HG02973 (cell line): Measurements from ENCODE around the gene WDR88.

Experiments used
- ATAC-seq: cut with Tn5 transposase; IDR thresholded peaks from one replicate; pipeline ENCODE4 v1.9.1; 2021; ENCODE audit warnings: moderate library complexity; ENCODE audit not compliant: unreplicated experiment

Gene WDR88, protein sequence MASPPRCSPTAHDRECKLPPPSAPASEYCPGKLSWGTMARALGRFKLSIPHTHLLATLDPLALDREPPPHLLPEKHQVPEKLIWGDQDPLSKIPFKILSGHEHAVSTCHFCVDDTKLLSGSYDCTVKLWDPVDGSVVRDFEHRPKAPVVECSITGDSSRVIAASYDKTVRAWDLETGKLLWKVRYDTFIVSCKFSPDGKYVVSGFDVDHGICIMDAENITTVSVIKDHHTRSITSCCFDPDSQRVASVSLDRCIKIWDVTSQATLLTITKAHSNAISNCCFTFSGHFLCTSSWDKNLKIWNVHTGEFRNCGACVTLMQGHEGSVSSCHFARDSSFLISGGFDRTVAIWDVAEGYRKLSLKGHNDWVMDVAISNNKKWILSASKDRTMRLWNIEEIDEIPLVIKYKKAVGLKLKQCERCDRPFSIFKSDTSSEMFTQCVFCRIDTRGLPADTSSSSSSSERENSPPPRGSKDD

DNA sequence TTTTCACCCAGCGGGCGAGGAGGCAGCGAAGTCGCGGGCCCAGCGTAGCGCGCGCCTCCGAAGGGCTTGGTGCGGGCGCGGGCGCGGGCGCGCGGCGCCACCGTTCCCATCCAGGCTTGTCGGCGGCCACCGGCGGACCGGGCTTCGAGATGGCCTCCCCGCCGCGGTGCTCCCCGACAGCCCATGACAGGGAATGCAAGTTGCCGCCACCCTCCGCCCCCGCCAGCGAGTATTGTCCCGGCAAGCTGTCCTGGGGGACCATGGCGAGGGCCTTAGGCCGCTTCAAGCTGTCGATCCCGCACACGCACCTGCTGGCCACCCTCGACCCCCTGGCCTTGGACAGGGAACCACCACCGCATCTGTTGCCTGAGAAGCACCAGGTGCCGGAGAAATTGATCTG is at the start of gene WDR88:
Gene WDR88, plus strand, starts transcription at position 94 of the 400 bp plus-strand sequence. Its CDS starts 56 bp downstream, at position 150.
- no peak for ATAC-seq

DNA sequence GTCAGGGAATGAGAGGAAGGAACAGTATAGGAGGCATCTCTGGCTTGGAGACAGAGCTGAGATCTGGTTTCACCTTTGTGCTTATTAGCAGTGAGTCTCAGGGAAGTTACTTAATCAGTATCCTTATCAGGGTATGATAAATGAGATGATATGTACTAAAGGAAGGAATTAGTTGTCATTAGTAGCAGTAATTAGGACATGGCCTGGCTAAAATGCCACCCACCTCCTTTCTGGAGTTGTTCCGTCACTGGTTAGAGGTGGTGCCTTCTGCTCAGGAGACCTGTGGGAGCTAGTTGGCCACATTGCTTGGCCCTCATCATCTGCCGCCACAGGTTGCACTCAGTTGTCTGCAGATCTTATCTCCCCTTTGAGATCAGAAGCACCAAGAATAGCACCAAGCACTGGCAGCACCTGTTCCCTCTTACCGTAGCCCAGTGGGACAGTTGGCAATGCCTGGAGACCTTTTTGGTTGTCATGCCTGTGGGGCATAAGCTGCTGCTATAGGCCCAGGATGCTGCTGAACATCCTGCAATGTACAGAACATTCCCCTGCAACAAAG is 46.3 kb upstream of the WDR88 start:
- no peak for ATAC-seq

DNA sequence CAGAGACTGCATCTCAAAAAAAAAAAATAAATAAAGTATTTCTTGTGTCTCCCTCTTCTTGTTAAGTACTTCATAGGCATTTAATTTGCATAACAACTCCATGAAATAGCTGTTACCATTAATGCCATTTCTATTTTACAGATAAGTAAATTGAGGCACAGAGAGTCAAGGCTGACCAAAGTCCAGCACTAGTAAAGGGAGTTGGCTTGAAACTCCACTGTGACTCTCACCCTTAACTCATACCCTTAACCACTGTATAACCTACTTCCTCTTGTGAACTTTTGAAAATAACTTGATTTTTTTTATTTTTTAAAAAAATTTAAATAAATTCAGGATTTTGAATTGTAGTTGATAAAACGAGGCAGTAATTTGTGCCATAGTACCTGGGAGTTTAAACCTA is 45.0 kb upstream of the WDR88 start:
- ATAC-seq: no peak

DNA sequence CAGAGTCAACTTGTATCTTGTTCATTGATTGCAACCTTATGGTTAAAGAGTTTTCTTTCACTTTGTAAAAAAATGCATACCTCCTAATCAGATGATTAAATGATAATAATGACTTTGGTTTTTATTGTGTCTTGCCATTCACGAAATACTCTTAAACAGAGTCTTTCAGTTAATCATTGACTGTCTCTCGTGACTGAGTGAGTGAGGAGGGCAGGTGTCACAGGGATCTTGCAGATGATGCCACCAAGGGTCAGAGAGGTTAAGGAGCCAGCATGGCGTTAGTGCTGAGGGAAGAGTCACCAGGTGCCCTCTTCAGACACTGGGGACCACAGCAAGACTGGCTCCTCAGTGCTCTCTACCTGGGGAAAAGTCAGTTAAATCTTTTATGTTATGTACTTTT is 42.9 kb upstream of the WDR88 start:
- ATAC-seq: no peak

DNA sequence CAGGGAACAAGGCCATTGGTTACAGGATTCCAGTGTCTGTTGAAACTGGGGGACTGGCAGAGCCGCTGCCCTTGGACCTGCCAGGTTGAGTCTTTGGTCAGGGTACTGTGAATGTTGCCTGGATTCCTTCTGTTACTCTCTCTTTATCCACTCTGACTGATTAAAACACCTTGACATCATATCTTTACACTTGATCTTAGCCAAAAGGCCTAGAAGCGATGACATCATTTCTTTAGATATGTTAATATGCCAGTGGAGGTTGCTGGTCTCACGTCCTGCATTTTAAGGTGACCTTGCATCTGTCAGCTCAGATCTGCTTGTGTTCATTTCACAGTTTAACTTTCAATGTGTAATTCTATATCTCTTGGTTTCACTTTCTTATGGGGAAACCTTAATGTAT is 41.7 kb upstream of the WDR88 start:
- ATAC-seq: no peak

DNA sequence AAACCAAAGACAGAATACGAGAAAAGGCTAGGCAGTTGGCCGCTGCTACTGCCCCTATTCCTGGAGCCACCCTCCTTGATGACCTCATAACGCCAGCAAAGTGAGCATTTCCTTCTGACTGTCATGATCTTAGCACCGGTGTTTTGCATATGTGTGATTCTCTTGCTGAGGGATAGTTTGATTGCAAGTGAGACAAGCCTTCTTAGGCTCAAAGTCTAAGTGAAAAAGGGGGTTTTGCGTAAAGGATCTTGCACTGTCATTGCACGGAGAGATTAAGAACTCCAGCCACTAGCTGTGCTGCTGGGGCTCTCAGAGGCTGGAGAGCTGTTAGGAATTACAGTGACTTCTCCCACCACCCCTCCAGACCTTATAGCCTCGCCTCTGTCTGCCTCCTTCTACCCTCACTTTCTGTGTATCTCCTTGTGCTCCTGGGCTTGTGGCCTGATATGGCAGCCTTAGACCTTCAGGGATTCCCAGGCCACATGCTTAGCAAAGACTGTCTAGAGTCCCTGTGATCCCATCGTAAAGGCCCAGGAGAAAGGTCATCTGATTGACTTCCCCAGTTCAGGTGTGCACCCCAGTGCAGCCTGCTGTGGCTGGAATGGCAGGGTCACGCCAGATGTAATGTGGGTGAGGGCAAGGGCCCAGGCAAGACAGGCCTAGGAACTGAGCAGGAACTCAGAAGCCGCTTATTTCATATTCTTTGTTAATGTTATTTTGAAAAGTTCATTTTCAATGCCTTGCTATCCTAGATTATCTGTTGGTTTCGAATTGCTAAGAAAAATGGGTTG is 38.3 kb upstream of the WDR88 start:
- ATAC-seq: no peak

DNA sequence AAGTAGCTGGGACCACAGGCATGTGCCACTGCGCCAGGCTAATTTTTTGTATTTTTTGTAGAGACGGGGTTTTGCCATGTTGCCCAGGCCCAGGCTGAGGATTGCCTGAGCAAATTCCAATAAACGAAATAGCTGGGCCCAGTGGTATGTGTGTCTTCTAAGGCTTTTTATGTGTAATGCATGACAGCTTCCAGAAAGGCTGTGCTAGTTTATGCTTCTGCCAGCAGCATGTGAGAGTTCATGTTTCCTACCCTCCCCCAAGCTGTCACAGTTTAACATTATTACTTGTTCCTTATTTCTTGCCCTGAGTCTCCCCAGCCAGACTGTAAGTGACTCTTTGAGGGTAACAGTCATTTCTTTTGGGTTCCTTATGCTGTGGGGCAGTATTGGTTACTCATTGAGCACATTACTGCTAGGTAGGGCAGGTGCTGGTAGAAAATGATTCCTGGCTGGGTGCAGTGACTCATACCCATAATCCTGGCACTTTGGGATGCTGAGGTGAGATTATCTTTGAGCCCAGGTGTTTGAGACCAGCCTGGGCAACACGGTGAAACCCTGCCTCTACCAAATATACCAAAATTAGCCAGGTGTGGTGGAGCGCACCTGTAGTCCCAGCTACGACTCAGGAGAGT is 37.4 kb upstream of the WDR88 start:
- no peak for ATAC-seq

DNA sequence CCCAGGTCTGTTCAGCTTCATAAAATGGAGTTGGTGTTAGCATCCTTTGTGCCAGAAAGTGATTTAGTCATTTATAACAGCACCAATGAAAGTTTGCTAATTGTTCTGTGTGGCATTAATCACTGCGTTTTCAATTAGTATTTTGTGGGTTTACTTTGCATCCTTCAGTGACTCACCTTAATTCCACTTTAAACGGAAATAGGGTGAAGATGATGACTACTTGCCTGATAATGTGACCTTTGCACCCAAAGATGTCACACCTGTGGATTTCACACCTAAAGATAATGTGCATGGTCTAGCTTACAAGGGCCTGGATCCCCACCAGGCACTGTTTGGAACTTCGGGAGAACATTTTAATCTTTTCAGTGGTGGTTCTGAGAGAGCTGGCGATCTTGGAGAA is 35.9 kb upstream of the WDR88 start:
- ATAC-seq: no peak

DNA sequence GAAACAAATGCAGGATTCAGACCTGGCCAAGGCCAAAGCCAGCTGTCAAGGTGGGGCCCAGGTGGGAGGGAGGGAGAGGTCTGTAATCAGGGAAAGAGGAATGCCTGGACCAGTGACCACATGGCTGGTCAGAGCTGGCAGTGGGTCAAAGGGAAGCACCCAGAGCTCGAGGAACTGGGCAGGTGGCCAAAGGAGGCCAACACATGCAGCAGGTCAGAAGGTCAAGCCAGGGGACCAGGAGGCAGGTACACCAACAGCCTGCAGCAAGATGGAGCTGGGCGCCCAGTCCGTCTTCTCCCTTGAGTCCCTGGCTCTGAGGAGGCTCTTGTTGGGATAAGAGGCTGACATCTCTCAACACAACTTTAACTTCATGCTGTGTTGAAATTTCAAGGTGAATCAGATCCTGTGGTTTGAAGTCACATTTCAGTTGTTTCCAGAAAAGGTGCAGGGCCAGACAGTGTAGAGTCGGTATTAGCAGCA is 33.8 kb upstream of the WDR88 start:
- no peak for ATAC-seq

DNA sequence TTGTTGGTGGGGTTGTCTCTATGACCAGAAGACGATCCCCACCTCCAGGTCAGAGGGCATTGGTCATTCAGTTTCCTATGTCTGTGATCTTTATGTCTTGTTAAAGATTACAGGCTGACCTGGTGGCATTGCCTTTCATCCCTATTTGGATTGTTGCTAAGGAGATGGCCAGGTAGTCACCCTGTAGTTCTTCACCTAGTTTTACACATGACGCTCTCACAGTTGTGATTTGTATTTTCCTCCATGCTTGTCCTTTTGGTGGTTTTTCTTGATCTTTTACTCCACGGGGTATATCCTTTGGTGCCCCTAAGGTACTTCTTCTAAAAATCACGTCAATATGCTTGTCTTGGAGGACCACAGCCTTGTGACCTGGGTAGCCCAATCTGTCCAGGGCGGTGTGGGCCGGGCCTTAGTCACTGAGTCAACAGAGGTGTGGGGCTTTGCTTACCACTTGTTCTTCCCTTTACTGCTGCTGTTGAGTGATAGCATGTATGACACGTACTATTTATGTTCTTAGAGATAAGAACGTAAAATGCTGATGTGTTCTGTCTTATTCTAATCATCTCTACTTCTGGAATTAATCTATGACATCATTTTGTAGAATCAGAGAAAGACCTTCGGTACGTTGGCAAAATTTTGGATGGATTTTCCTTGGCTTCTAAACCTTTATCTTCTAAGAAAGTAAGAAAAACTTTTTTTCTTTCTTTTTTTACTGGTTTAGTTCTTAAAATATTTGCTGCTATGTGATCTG is 30.8 kb upstream of the WDR88 start:
- no peak for ATAC-seq

DNA sequence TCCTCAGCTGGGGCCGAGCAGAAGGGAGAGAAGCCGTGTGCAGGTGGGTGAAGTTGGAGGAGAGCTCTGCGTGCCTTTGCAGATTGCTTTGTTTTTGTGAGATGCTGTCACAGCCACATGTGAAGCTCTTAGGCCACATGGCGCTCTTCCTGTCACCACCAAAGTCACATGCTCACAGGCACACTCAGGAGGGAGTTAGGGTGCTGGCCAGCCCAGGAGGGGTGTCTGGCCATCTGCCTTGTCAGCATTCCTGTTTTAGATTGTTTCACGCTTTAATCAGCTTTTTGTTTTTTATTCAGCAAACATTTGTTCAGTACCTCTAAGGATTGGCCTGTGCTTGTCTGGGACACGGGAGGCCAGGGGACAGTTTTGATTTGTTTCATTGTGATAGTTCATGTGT is 29.0 kb upstream of the WDR88 start:
- ATAC-seq: no peak

DNA sequence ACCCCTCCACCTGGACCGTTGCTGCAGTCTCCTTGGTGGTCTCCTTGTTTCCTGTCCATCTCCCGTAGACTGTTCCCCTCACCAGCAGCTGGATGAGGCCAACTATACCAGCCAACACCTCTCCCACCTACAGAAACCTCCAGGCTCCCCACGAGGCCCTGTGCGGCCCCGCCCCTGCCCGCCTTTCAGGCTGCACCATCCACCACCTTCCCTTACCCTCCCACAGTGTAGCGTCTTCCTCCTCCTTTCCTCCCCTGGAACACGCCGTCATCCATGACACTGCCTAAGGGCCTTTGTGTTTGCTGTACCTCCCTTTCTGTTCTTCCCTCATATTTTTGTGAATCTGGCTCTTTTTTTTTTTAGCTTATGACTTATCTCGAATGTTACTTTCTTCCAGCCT is 23.8 kb upstream of the WDR88 start:
- ATAC-seq: no peak

DNA sequence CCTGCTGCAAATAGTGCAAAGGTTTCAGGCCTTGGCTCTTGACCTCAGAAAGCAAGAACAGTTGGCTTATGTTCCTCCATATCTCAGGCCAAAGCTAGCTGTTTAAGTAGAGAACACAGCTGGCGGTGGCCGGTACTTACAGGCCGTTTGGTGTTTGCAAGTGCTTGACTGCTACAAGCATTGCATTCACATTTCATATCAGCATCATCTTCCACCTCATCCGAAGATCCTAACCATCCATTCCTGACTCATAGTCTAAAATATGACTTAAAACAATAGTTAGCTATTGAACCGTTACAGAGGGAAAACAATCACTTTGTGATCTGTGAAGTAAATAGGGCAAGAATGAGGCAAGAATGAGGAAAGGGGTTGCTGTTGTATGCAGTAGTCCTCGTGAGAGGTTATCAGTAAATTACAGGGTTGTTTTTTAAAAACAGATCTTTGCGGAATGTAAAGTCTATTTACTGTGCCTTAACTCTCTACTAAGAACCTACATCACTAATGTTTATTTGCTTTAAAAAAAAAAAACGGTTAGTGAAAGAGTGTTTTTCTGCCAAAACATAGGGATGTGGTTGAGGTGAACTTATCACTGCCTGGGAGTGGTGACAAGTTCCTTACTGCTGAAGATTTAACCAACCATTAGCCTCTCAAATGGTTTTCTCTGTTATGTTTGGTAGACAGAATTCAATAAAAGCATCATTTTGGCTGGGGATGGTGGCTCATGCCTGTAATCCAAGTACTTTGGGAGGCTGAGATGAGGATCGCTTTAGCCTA is 21.6 kb upstream of the WDR88 start:
- no peak for ATAC-seq

DNA sequence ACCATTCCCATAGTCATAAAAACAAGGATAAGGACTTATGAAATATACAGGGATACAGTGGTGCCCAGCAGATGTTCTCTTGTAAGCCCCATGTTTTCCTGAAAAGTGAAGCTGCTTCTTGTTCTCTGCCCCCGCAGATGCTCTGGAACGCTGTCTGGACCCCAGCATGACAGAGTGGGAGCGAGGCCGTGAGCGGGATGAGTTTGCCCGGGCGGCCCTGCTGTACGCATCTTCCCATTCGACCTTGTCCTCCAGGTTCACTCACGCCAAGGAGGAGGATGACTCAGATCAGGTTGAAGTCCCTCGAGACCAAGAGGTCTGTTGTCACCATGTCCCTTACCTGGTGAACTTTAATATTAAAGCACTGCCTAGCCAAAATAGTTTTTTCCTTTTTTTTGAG is 20.3 kb upstream of the WDR88 start:
- no peak for ATAC-seq

DNA sequence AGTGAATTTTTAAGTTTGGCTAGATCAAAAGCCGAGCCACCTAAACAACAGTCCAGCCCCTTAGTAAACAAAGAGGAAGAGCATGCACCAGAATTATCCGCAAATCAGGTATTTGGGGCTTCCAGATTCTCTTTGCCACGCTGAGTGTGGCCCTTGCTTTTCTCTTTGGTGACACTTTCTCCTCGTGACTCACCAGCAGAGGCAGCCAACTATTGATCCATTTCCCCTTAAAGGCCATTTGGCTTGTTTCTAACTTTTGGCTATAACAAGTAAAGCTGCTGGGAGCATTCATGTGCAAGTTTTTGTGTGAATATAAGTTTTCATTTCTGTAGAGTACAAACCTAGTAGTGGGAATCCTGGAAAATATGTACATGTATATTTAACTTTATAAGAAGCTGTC is 17.6 kb upstream of the WDR88 start:
- no peak for ATAC-seq

DNA sequence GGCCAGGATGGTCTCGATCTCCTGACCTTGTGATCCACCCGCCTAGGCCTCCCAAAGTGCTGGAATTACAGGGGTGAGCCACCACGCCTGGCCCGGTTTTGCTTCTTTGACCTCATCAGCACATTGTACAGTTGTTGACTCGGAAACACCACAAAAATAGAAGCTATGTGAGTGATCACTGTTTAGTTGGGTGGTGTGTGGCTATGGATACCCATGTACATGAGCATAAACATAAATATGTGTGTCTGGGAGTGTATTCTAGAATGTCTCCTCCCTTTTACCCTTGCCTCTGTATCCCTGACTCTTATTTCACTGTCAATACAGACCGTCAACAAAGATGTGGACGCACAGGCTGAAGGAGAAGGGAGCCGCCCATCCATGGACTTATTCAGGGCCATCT is 14.4 kb upstream of the WDR88 start:
- ATAC-seq: no peak

DNA sequence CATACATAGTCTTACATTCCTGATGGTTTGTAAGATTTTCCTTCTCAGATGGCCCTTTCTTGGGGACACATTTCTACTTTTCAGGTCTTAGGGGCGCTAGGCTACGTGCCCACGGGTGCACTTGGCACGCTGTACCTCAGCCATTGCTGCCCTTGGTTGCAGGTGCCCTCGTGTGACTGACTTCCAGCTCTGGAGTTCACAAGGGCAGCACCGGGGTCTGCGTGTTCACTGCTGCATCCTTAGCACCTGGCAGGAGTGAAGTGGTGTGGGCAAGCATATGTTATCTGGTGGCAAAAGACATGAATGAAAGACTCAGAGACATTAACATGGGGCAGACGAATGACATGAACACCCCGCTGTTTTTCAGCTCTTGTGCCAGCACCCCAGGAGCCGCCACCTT is 13.3 kb upstream of the WDR88 start:
- ATAC-seq: no peak

DNA sequence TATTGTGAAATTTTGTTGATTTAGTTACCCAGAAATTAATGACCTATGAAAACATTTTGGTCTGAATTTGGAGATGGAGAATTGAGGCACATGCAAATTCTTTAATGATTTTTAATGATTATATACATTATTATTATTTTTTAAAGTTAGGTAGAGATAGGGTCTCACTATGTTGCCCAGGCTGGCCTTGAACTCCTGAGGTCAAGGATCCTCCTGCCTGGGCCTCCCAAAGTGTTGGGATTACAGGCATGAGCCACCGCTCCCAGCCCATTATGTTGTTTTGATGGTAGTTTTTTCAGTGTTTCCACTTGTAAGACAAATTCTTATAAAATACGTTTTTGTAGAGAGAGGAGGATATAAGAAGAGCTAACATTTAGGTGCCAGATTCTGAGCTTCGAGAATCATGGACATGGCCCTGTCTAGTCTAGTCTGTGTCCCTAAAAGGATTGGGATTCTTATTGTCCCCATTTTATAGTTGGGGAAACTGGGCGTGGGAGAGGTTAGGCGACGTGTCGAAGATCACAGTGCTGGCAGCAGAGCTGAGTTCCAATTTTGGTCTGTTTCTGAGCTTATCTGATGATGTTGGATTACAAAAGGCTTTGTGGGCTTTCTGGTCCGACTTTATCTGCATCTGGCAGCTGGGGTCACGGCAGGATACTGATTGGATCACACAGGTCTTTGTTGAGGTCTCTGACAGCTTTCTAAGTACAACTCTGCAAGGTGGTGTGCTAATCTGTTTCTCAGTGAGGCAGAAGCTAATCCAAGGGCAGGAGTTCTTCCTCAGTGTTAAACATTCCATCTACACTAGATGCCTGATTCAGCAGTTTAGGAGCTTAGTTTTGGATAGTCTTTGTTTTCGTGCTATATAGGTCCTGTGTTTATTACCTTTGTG is 7.5 kb upstream of the WDR88 start:
- ATAC-seq: no peak

DNA sequence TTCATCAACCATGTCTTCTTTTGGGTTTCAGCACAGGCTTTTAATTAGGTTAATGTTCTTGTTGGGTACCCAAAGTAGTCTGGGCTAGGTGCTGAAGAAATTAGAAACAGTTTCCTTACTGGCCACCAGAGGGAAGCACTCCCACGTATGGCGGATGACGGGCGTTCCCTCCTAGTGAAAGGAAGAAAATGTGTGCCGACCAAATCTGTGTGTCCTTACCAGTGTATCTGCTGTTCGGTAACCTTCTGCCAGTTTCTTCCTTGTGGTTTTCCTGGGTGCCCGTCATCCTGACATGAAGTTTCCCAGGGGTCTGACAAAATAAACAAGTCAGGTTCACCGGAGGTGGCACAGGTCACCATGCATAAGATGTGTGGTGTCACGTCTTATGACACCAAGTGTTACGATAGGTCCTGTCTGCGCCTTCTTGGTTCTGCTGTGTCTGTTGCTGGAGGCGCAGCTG is 6.0 kb upstream of the WDR88 start:
- ATAC-seq: no peak
